HCT116 (cell line): ENCODE data around the gene AKR1A1. TPM values are rescaled to one million over a fixed set of nuclear protein-coding genes. Genes with fewer than 3 reads are reported as not detected.

Source experiments
- ATAC-seq: fragments of 200-7000 bp; cut with Tn5 transposase; 2 replicates; pipeline ENCODE4 v1.9.1; 2020; ENCODE audit warnings: mild to moderate bottlenecking, moderate library complexity
- BruUV-seq: library from RNA; stranded (reverse); fragments of 400-500 nt; replicated peaks from 2 replicates; lab custom pipeline; 2021; lab: Mats Ljungman, UMichigan
- CTCF ChIA-PET: fragments of 300-600 bp; sonication (Branson Sonifier 250); formaldehyde crosslinking; loops from one replicate; lab custom pipeline; 2021; ENCODE audit warnings: antibody characterized with exemption; lab: Charles Lee
- POLR2A ChIA-PET: fragments of 300-600, 350-600 bp; sonication (Branson Sonifier 250); formaldehyde crosslinking; loops from one replicate; lab custom pipeline; 2021; ENCODE audit warnings: antibody characterized with exemption; lab: Charles Lee
- RAD21 ChIA-PET, 2 experiments: fragments of 300-600 bp; sonication (Branson Sonifier 250); formaldehyde crosslinking; loops; one replicate each; lab custom pipeline; 2023; ENCODE audit warnings: low total read pairs in 2 of 2; ENCODE audit not compliant: uncharacterized antibody in 2 of 2, unreplicated experiment in 2 of 2, low non-redundant PET in 1 of 2; lab: Charles Lee
- DNase-seq: peaks from one replicate; pipeline ENCODE4 v3.0.0-alpha.2; 2010; ENCODE audit warnings: low read depth, low spot score
- H2AFZ ChIP-seq: fragments of 200-600 bp; shearing (Covaris generic), sonication (generic); 2 replicates; pipeline ENCODE4 v1.6.1; 2017; ENCODE audit warnings: low read depth, mixed run types, mixed read lengths, antibody characterized with exemption, low read length; ENCODE audit not compliant: poor library complexity, severe bottlenecking
- H3K27ac ChIP-seq: 2 replicates; pipeline ENCODE4 v1.5.1; 2012; ENCODE audit warnings: low read depth, low read length
- H3K27me3 ChIP-seq: fragments of 200-600 bp; sonication (generic); 2 replicates; pipeline ENCODE4 v1.6.1; 2016; ENCODE audit warnings: mixed run types, low read length, mixed read lengths; ENCODE audit not compliant: insufficient read depth
- H3K36me3 ChIP-seq, 2 experiments: fragments of 200-500 bp in 1 of 2; fragments of 200-600 bp in 1 of 2; sonication (Bioruptor generic) in 1 of 2; sonication (generic) in 1 of 2; 2 replicates each; pipeline versions ENCODE4 v1.5.1 to v1.6.1; 2014 to 2016; ENCODE audit warnings: low read length in 2 of 2, inconsistent platforms in 1 of 2, mixed read lengths in 1 of 2, mixed run types in 1 of 2; ENCODE audit not compliant: insufficient read depth in 2 of 2, control insufficient read depth in 1 of 2
- H3K4me1 ChIP-seq, 2 experiments: fragments of 200-600 bp in 1 of 2; sonication (generic) in 1 of 2; 2 replicates each; pipeline versions ENCODE4 v1.5.1 to v1.6.1; 2012 to 2017; ENCODE audit warnings: low read length in 2 of 2, inconsistent platforms in 1 of 2, mild to moderate bottlenecking in 1 of 2, mixed read lengths in 1 of 2, mixed run types in 1 of 2, moderate library complexity in 1 of 2; ENCODE audit not compliant: insufficient read depth in 2 of 2, control insufficient read depth in 1 of 2
- H3K4me2 ChIP-seq: fragments of 200-600 bp; sonication (generic); 2 replicates; pipeline ENCODE4 v1.6.1; 2017; ENCODE audit warnings: mixed run types, low read length, mixed read lengths
- H3K4me3 ChIP-seq, 2 experiments: fragments of 200-600 bp in 1 of 2; sonication (generic) in 1 of 2; replicated peaks in 1 of 2; 2 replicates each; pipeline ENCODE4 v1.5.1; 2011 to 2016; ENCODE audit warnings: low read length in 2 of 2, control low read depth in 1 of 2, low read depth in 1 of 2, mild to moderate bottlenecking in 1 of 2, mixed read lengths in 1 of 2, mixed run types in 1 of 2
- H3K79me2 ChIP-seq: fragments of 200-600 bp; sonication (generic); 2 replicates; pipeline ENCODE4 v1.6.1; 2017; ENCODE audit warnings: mild to moderate bottlenecking, mixed run types, low read length, moderate library complexity, mixed read lengths; ENCODE audit not compliant: insufficient read depth
- H3K9ac ChIP-seq: fragments of 200-600 bp; sonication (generic); 2 replicates; pipeline ENCODE4 v1.6.1; 2016; ENCODE audit warnings: low read length, mixed read lengths
- H3K9me2 ChIP-seq: fragments of 200-600 bp; sonication (generic), shearing (Covaris generic); 2 replicates; pipeline ENCODE4 v1.6.1; 2017; ENCODE audit warnings: mixed run types, mild to moderate bottlenecking, moderate library complexity; ENCODE audit not compliant: insufficient read depth
- H3K9me3 ChIP-seq, 2 experiments: fragments of 200-500 bp in 1 of 2; fragments of 200-600 bp in 1 of 2; sonication (Bioruptor generic) in 1 of 2; sonication (generic) in 1 of 2; 2 replicates each; pipeline ENCODE4 v1.6.1; 2014 to 2017; ENCODE audit warnings: low read length in 2 of 2, mixed read lengths in 2 of 2, inconsistent platforms in 1 of 2, low read depth in 1 of 2, mild to moderate bottlenecking in 1 of 2, mixed run types in 1 of 2, moderate library complexity in 1 of 2; ENCODE audit not compliant: control insufficient read depth in 1 of 2, insufficient read depth in 1 of 2
- H4K20me1 ChIP-seq: fragments of 200-600 bp; sonication (generic), shearing (Covaris generic); 2 replicates; pipeline ENCODE4 v1.6.1; 2017; ENCODE audit warnings: mixed run types, mild to moderate bottlenecking, moderate library complexity; ENCODE audit not compliant: insufficient read depth
- EGR1 ChIP-seq: IDR thresholded peaks from 2 replicates; pipeline ENCODE4 v1.6.1; 2012; ENCODE audit warnings: low read depth
- EZH2 ChIP-seq: fragments of 200-600 bp; sonication (generic); IDR thresholded peaks from 2 replicates; pipeline ENCODE4 v1.6.1; 2017; ENCODE audit warnings: antibody characterized with exemption, mixed run types
- JUND ChIP-seq: IDR thresholded peaks from 2 replicates; pipeline ENCODE4 v1.6.1; 2012
- POLR2A ChIP-seq: IDR thresholded peaks from 2 replicates; pipeline ENCODE4 v1.7.0; 2011; ENCODE audit warnings: borderline replicate concordance; ENCODE audit not compliant: insufficient read depth, insufficient read length; ENCODE audit errors: extremely low read depth
- POLR2AphosphoS5 ChIP-seq: IDR thresholded peaks from 2 replicates; pipeline ENCODE4 v1.6.1; 2011; ENCODE audit warnings: mild to moderate bottlenecking, low read depth, low read length, moderate library complexity
- RAD21 ChIP-seq: IDR thresholded peaks from 2 replicates; pipeline ENCODE4 v1.6.1; 2012; ENCODE audit warnings: low read depth, mild to moderate bottlenecking
- TCF7L2 ChIP-seq: IDR thresholded peaks from 2 replicates; pipeline ENCODE4 v1.7.0; 2011; ENCODE audit warnings: borderline replicate concordance, inconsistent platforms; ENCODE audit not compliant: insufficient read depth, insufficient read length; ENCODE audit errors: extremely low read depth
- ZFX ChIP-seq: fragments of 450-650 bp; IDR thresholded peaks from 2 replicates; pipeline ENCODE4 v1.6.1; 2017
- ZNF274 ChIP-seq: fragments of 200-500 bp; sonication (Bioruptor generic); IDR thresholded peaks from 2 replicates; pipeline ENCODE4 v1.6.1; 2014; ENCODE audit warnings: mild to moderate bottlenecking, low read depth, low read length, inconsistent platforms
- intact Hi-C: fragments of 100-400 bp; cut with micrococcal nuclease; formaldehyde crosslinking; loops from 2 replicates; pipeline ENCODE4 v1.10.0; 2022
- total RNA-seq: library from RNA; stranded (reverse); gene quantifications from one replicate; pipeline ENCODE4 v1.2.1, GENCODE V29; 2021; ENCODE audit not compliant: unreplicated experiment
- TF ChIP-seq, protein P1 (sequence below): IDR thresholded peaks from 2 replicates; pipeline ENCODE4 v1.6.1; 2012
- TF ChIP-seq, protein P2 (sequence below): IDR thresholded peaks from 2 replicates; pipeline ENCODE4 v1.6.1; 2012; ENCODE audit warnings: low read depth

The AKR1A1 gene
- total RNA-seq, 1 experiment from 2014 or later, result 199 TPM

DNA sequence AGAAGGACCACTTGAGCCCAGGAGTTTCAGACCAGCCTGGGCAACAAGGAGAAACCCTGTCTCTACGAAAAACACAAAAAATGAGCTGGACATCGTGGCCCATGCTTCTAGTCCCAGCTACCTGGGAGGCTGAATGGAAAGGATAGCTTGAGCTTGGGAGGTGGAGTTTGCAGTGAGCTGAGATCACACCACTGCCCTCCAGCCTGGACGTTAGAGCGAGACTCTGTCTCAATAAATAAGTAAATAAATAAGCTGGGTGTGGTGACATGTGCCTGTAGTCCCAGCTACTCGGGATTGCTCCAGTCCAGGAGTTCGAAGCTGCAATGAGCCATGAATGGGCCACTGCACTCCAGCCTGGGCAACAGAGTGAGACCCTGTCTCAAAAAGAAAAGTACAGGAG lies 3.6 kb downstream of the AKR1A1 start:
- ATAC-seq, result no peak

More for the DNA sequence above, 3.6 kb downstream of the AKR1A1 start:
- intact Hi-C loops, result no loop called here
- Histone ChIP-seq H3K4me1 (peaks cover 27 to 46% of the 10 kb centered on the region in 2 experiments), H3K36me3 (peaks cover 6 to 19% of the 10 kb centered on the region in 2 experiments; a peak in 3 of 4 replicates), H3K27ac (no peak overlapping the region), H3K9me2 (no peaks in the 10 kb centered on the region), H4K20me1 (no peaks in the 10 kb centered on the region), H3K79me2 (peaks cover 43% of the 10 kb centered on the region), H3K9ac (no peak overlapping the region), H3K27me3 (no peaks in the 10 kb centered on the region), H3K4me3 (no peak overlapping the region), H3K4me2 (no peak overlapping the region), H3K9me3 (no peaks in the 10 kb centered on the region), H2AFZ (no peak overlapping the region)
- ChIA-PET CTCF (no interaction called here), POLR2A (interaction anchor here (0.9 to 1.3 kb wide), 3 partner anchors 15 to 54 kb away, joined by 3 read pairs; partner anchors contain the start of genes CCDC163 and MMACHC), RAD21 (no interaction called here)
- BruUV-seq, result no TSS peak
- DNase-seq, result no peak
- TF ChIP-seq POLR2A (no peak), ZNF274 (no peak), EZH2 (no peak), ZFX (no peak), RAD21 (no peak), JUND (no peak), EGR1 (no peak), TCF7L2 (no peak), POLR2AphosphoS5 (no peak)
- TF ChIP-seq, protein P1, sequence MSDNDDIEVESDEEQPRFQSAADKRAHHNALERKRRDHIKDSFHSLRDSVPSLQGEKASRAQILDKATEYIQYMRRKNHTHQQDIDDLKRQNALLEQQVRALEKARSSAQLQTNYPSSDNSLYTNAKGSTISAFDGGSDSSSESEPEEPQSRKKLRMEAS, result no peak
- TF ChIP-seq, protein P2, sequence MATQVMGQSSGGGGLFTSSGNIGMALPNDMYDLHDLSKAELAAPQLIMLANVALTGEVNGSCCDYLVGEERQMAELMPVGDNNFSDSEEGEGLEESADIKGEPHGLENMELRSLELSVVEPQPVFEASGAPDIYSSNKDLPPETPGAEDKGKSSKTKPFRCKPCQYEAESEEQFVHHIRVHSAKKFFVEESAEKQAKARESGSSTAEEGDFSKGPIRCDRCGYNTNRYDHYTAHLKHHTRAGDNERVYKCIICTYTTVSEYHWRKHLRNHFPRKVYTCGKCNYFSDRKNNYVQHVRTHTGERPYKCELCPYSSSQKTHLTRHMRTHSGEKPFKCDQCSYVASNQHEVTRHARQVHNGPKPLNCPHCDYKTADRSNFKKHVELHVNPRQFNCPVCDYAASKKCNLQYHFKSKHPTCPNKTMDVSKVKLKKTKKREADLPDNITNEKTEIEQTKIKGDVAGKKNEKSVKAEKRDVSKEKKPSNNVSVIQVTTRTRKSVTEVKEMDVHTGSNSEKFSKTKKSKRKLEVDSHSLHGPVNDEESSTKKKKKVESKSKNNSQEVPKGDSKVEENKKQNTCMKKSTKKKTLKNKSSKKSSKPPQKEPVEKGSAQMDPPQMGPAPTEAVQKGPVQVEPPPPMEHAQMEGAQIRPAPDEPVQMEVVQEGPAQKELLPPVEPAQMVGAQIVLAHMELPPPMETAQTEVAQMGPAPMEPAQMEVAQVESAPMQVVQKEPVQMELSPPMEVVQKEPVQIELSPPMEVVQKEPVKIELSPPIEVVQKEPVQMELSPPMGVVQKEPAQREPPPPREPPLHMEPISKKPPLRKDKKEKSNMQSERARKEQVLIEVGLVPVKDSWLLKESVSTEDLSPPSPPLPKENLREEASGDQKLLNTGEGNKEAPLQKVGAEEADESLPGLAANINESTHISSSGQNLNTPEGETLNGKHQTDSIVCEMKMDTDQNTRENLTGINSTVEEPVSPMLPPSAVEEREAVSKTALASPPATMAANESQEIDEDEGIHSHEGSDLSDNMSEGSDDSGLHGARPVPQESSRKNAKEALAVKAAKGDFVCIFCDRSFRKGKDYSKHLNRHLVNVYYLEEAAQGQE, result no peak
